Peyer's patch (tissue), 4 donors: Measurements from ENCODE around the gene TSPAN9. TPM values are rescaled to one million over a fixed set of nuclear protein-coding genes. Genes with fewer than 3 reads are reported as not detected.

Experiments used
- DNase-seq, 3 donors: peaks; one replicate each; pipeline ENCODE4 v3.0.0-alpha.2; 2017 to 2019
- H3K27ac ChIP-seq, 4 donors: fragments of 200-600 bp; sonication (generic); one replicate each; pipeline ENCODE4 v1.5.1; 2016 to 2019
- H3K27me3 ChIP-seq, 2 donors: fragments of 200-600 bp; sonication (generic); one replicate each; pipeline ENCODE4 v1.5.1; 2019
- H3K36me3 ChIP-seq, 3 donors: fragments of 200-600 bp; sonication (generic); one replicate each; pipeline ENCODE4 v1.5.1; 2016 to 2019
- H3K4me1 ChIP-seq, 4 donors: fragments of 200-600 bp; sonication (generic); one replicate each; pipeline ENCODE4 v1.5.1; 2016 to 2019
- H3K4me3 ChIP-seq, 4 donors: fragments of 200-600 bp; sonication (generic); 1 replicate in 3 of 4; 2 replicates in 1 of 4; pipeline ENCODE4 v1.5.1; 2016 to 2019; ENCODE audit warnings: mild to moderate bottlenecking in 1 of 4
- H3K9me3 ChIP-seq, 4 donors: fragments of 200-600 bp; sonication (generic); one replicate each; pipeline ENCODE4 v1.5.1; 2016 to 2019; ENCODE audit warnings: mild to moderate bottlenecking in 1 of 4
- CTCF ChIP-seq, 6 experiments: fragments of 450-650 bp in 4 of 6; fragments of 200-600 bp in 2 of 6; sonication (generic) in 1 of 6; IDR thresholded peaks; one replicate each; pipeline ENCODE4 v1.5.1; 2017 to 2019; ENCODE audit warnings: antibody characterized with exemption in 6 of 6, mild to moderate bottlenecking in 3 of 6, moderate library complexity in 1 of 6
- POLR2A ChIP-seq, 2 donors: fragments of 450-650 bp; IDR thresholded peaks; one replicate each; pipeline ENCODE4 v1.5.1; 2017; ENCODE audit warnings: antibody characterized with exemption in 2 of 2, mild to moderate bottlenecking in 2 of 2, moderate library complexity in 2 of 2
- small RNA-seq, 2 donors: library from RNA; depleted of rRNA; stranded (forward); fragments of <200 nt; gene quantifications; one replicate each; pipeline ENCODE3, GENCODE V24; 2016
- total RNA-seq, 4 donors: library from RNA; depleted of rRNA; stranded (reverse); fragments of >200 nt; gene quantifications; one replicate each; pipeline ENCODE4 v1.1.0, GENCODE V29; 2016

Gene TSPAN9
- total RNA-seq, 4 donors from 2014 or later: 7.5 to 23.9 (median 11.8) TPM

- no peak for DNase-seq
- H3K4me3 ChIP-seq: no peak overlapping the region
- H3K27ac ChIP-seq: no peak overlapping the region
- TF ChIP-seq POLR2A (IDR thresholded peaks at IDR 0.05): no peak
- TF ChIP-seq CTCF (IDR thresholded peaks at IDR 0.05): no peak
- H3K36me3 ChIP-seq: no peaks in the 10 kb centered on the region
- H3K9me3 ChIP-seq: no peaks in the 10 kb centered on the region
- no peaks in the 10 kb centered on the region for H3K4me1 ChIP-seq
- H3K27me3 ChIP-seq: no peaks in the 10 kb centered on the region
Observed at GRCh38 chr12:3333991-3334391, 256.8 kb downstream of the TSPAN9 start.

- TF ChIP-seq CTCF (IDR thresholded peaks at IDR 0.05) (no peak), POLR2A (IDR thresholded peaks at IDR 0.05) (no peak)
- DNase-seq: no peak
- no peak overlapping the region for H3K4me3 ChIP-seq
- no peaks in the 10 kb centered on the region for H3K36me3 ChIP-seq
- no peaks in the 10 kb centered on the region for H3K27me3 ChIP-seq
- no peaks in the 10 kb centered on the region for H3K9me3 ChIP-seq
- no peak overlapping the region for H3K27ac ChIP-seq
- H3K4me1 ChIP-seq: no peaks in the 10 kb centered on the region
Observed at GRCh38 chr12:3335078-3335487, 257.9 kb downstream of the TSPAN9 start.

Small RNA genes within 50 kb of the gene (small RNA-seq; reads per million reads assigned to genes)
- gene AC005912.1 (0 to 0.82 reads per million in 2 donors), gene RF00017 (0 reads per million in 2 donors)

Other genes with a start within 250 kb of the TSPAN9 start
- gene NRIP2, start 242.3 kb upstream of the TSPAN9 start, total RNA-seq: not detected
- 1 to 10 TPM in 1 of 4 donors, not detected in 3; 2.3 TPM for gene TEX52, start 220.3 kb upstream of the TSPAN9 start, total RNA-seq
- gene FOXM1, start 200.2 kb upstream of the TSPAN9 start, total RNA-seq: 10 to 100 TPM in 2 of 4 donors, 1 to 10 TPM in 2; 6.4 to 31.4 (median 11.2) TPM
- 10 to 100 TPM in 3 of 4 donors, 1 to 10 TPM in 1; 5.8 to 23.0 (median 17.8) TPM for gene RHNO1, start 200.2 kb upstream of the TSPAN9 start, total RNA-seq
- gene TULP3, start 186.5 kb upstream of the TSPAN9 start, total RNA-seq: 10 to 100 TPM in 3 of 4 donors, 1 to 10 TPM in 1; 7.2 to 63.5 (median 12.6) TPM
- gene TEAD4, start 118.0 kb upstream of the TSPAN9 start, total RNA-seq: 1 to 10 TPM; 4.3 to 6.6 (median 5.1) TPM